NCI-H748 (cell line): ENCODE results near the gene SLC4A9.

Experiments
- DNase-seq: peaks from one replicate; lab custom pipeline; 2025; ENCODE audit not compliant: unreplicated experiment; lab: John Stamatoyannopoulos, UW

SLC4A9 gene

GRCh38 chr5:140360681-140361479, 886 bp downstream of the SLC4A9 start:
- no peak for DNase-seq

GRCh38 chr5:140361901-140362300, 1.9 kb downstream of the SLC4A9 start:
- DNase-seq: no peak

GRCh38 chr5:140362311-140362710, 2.3 kb downstream of the SLC4A9 start:
- DNase-seq: no peak

GRCh38 chr5:140362875-140363630, 3.1 kb downstream of the SLC4A9 start:
- DNase-seq: peak; percentile 67

GRCh38 chr5:140363631-140364471, 3.9 kb downstream of the SLC4A9 start:
- no peak for DNase-seq

GRCh38 chr5:140364472-140364765, 4.4 kb downstream of the SLC4A9 start:
- no peak for DNase-seq

GRCh38 chr5:140365282-140365681, 5.3 kb downstream of the SLC4A9 start:
- DNase-seq: no peak

- DNase-seq: no peak
Observed at GRCh38 chr5:140365941-140366340, 5.9 kb downstream of the SLC4A9 start.

GRCh38 chr5:140366589-140367255, 6.7 kb downstream of the SLC4A9 start:
- DNase-seq: no peak

- no peak for DNase-seq
Observed at GRCh38 chr5:140367256-140368013, 7.4 kb downstream of the SLC4A9 start.

GRCh38 chr5:140371356-140372151, 11.6 kb downstream of the SLC4A9 start:
- DNase-seq: no peak

- DNase-seq: peak; percentile 76
Observed at GRCh38 chr5:140372971-140373487, 13.0 kb downstream of the SLC4A9 start.

GRCh38 chr5:140381351-140381750, 21.4 kb downstream of the SLC4A9 start:
- no peak for DNase-seq

GRCh38 chr5:140381972-140382371, 22.0 kb downstream of the SLC4A9 start:
- DNase-seq: no peak

- no peak for DNase-seq
Observed at GRCh38 chr5:140382866-140383265, 22.9 kb downstream of the SLC4A9 start.

- no peak for DNase-seq
Observed at GRCh38 chr5:140383300-140383699, 23.3 kb downstream of the SLC4A9 start.

- no peak for DNase-seq
Observed at GRCh38 chr5:140388052-140388451, 28.1 kb downstream of the SLC4A9 start.

- DNase-seq: no peak
Observed at GRCh38 chr5:140391312-140391711, 31.3 kb downstream of the SLC4A9 start.

- DNase-seq: no peak
Observed at GRCh38 chr5:140391732-140392131, 31.7 kb downstream of the SLC4A9 start.
